K562 (cell line): ENCODE data around the gene LY6G5B. TPM values are rescaled to one million over a fixed set of nuclear protein-coding genes. Genes with fewer than 3 reads are reported as not detected.

Experiments used
- ATAC-seq: fragments of 200-7000 bp; cut with Tn5 transposase; 3 replicates; pipeline ENCODE4 v1.9.1; 2020; ENCODE audit warnings: moderate library complexity
- BruUV-seq: library from RNA; stranded (reverse); fragments of 400-500 nt; replicated peaks from 2 replicates; lab custom pipeline; 2021; lab: Mats Ljungman, UMichigan
- CTCF ChIA-PET: fragments of 300-600 bp; formaldehyde crosslinking; extraction: SDS; loops from one replicate; lab custom pipeline; 2021; ENCODE audit warnings: low intra/inter-chr PET ratio; lab: Yijun Ruan, JAX
- POLR2A ChIA-PET: fragments of 300-600, 350-650 bp; sonication (Branson Sonifier 250); formaldehyde crosslinking; extraction: SDS; loops from one replicate; lab custom pipeline; 2021; ENCODE audit warnings: antibody characterized with exemption, inconsistent platforms; lab: Yijun Ruan, JAX
- DNase-seq, 4 experiments: peaks; one replicate each; pipeline versions ENCODE4 v3.0.0 to v3.0.0-alpha.2; 2011 to 2018; ENCODE audit warnings: low spot score in 3 of 4, mixed read lengths in 3 of 4; ENCODE audit errors: extremely low read depth in 1 of 4
- FAIRE-seq: peaks from 2 replicates; lab custom pipeline; 2011; peaks lifted over from hg19 to GRCh38; lab: Jason Lieb, UNC
- H2AFZ ChIP-seq: 2 replicates; pipeline ENCODE4 v1.6.0; 2011; ENCODE audit warnings: low read depth, low read length, control low read depth, inconsistent platforms
- H3K27ac ChIP-seq: fragments of 200-600 bp; 3 replicates; pipeline ENCODE4 v1.8.0; 2011; ENCODE audit warnings: low read depth, mild to moderate bottlenecking, control low read depth, inconsistent platforms, low read length, moderate library complexity, mixed read lengths; ENCODE audit errors: extremely low read depth
- H3K27me3 ChIP-seq, 2 experiments: fragments of 300-600 bp in 1 of 2; 2 replicates in 1 of 2; 3 replicates in 1 of 2; pipeline versions ENCODE4 v1.6.0 to v1.8.0; 2011; ENCODE audit warnings: inconsistent platforms in 2 of 2, low read length in 2 of 2, mild to moderate bottlenecking in 1 of 2, mixed read lengths in 1 of 2, moderate library complexity in 1 of 2; ENCODE audit not compliant: control insufficient read depth in 2 of 2, insufficient read depth in 2 of 2
- H3K36me3 ChIP-seq: fragments of 300-600 bp; 3 replicates; pipeline ENCODE4 v1.8.0; 2011; ENCODE audit warnings: mild to moderate bottlenecking, low read length, inconsistent platforms; ENCODE audit not compliant: control insufficient read depth, insufficient read depth
- H3K4me1 ChIP-seq, 2 experiments: fragments of 200-600 bp in 1 of 2; replicated peaks in 1 of 2; 2 replicates in 1 of 2; 3 replicates in 1 of 2; pipeline versions ENCODE4 v1.5.1 to v1.8.0; 2011; ENCODE audit warnings: inconsistent platforms in 2 of 2, low read length in 2 of 2, mild to moderate bottlenecking in 1 of 2, mixed read lengths in 1 of 2, moderate library complexity in 1 of 2; ENCODE audit not compliant: control insufficient read depth in 2 of 2, insufficient read depth in 2 of 2
- H3K4me2 ChIP-seq: 2 replicates; pipeline ENCODE4 v1.6.1; 2011; ENCODE audit warnings: low read length, control low read depth, inconsistent platforms, mixed read lengths; ENCODE audit not compliant: insufficient read depth
- H3K4me3 ChIP-seq: fragments of 200-600 bp; sonication (generic), shearing (Covaris generic); 2 replicates; pipeline ENCODE4 v1.5.1; 2016; ENCODE audit warnings: control low read depth, inconsistent platforms
- H3K79me2 ChIP-seq: fragments of 200-600 bp; 3 replicates; pipeline ENCODE4 v1.8.0; 2011; ENCODE audit warnings: low read length, inconsistent platforms; ENCODE audit not compliant: control insufficient read depth, insufficient read depth
- H3K9ac ChIP-seq, 2 experiments: 2 replicates each; pipeline versions ENCODE4 v1.6.0 to v1.6.1; 2011; ENCODE audit warnings: low read depth in 2 of 2, low read length in 2 of 2, control low read depth in 1 of 2, inconsistent platforms in 1 of 2, mild to moderate bottlenecking in 1 of 2, mixed read lengths in 1 of 2; ENCODE audit not compliant: insufficient read depth in 1 of 2
- H3K9me1 ChIP-seq: one replicate; pipeline ENCODE4 v1.6.0; 2011; ENCODE audit warnings: inconsistent platforms, mild to moderate bottlenecking, low read length, moderate library complexity; ENCODE audit not compliant: control insufficient read depth, insufficient read depth
- H3K9me3 ChIP-seq: replicated peaks from 2 replicates; pipeline ENCODE4 v1.5.1; 2011; ENCODE audit warnings: low read depth, low read length, inconsistent platforms; ENCODE audit not compliant: control insufficient read depth, insufficient read depth
- H4K20me1 ChIP-seq: replicated peaks from 2 replicates; pipeline ENCODE4 v1.6.1; 2011; ENCODE audit warnings: low read length, inconsistent platforms, mixed read lengths; ENCODE audit not compliant: control insufficient read depth, insufficient read depth
- ARID3B ChIP-seq: fragments of 250-450 bp; sonication (Bioruptor Pico); IDR thresholded peaks from 2 replicates; pipeline ENCODE4 v1.4.0; 2020; ENCODE audit warnings: borderline replicate concordance
- BCOR ChIP-seq: fragments of 450-650 bp; IDR thresholded peaks from 2 replicates; pipeline ENCODE4 v1.6.1; 2016
- BRD9 ChIP-seq: fragments of 450-650 bp; IDR thresholded peaks from 2 replicates; pipeline ENCODE4 v1.6.1; 2018; ENCODE audit warnings: low read depth; ENCODE audit not compliant: partially characterized antibody
- CEBPZ ChIP-seq: fragments of 150-350 bp; IDR thresholded peaks from 2 replicates; pipeline ENCODE4 v1.6.1; 2014; ENCODE audit warnings: low read depth, mild to moderate bottlenecking, low read length, borderline replicate concordance
- JUND ChIP-seq, 2 experiments: IDR thresholded peaks; 2 replicates in 1 of 2; 3 replicates in 1 of 2; pipeline ENCODE4 v1.6.1; 2011; ENCODE audit warnings: borderline replicate concordance in 2 of 2, low read depth in 2 of 2, low read length in 2 of 2, improper control_type of control experiment in 1 of 2, missing biosample characterization in 1 of 2, missing genetic modification characterization in 1 of 2, missing genetic modification reagents in 1 of 2
- KDM1A ChIP-seq, 2 experiments: fragments of 450-650 bp; IDR thresholded peaks; 2 replicates each; pipeline ENCODE4 v1.6.1; 2016; ENCODE audit warnings: mild to moderate bottlenecking in 2 of 2
- MYNN ChIP-seq, 2 experiments: sonication (generic); formaldehyde crosslinking in 1 of 2; IDR thresholded peaks; 2 replicates each; pipeline versions ENCODE4 v1.5.0 to v1.6.1; 2016 to 2020; ENCODE audit warnings: antibody characterized with exemption in 1 of 2, missing genetic modification reagents in 1 of 2
- NELFE ChIP-seq: IDR thresholded peaks from 2 replicates; pipeline ENCODE4 v1.6.1; 2011; ENCODE audit warnings: mild to moderate bottlenecking; ENCODE audit not compliant: insufficient read depth, insufficient read length
- PHB2 ChIP-seq: fragments of 450-650 bp; IDR thresholded peaks from 2 replicates; pipeline ENCODE4 v1.6.1; 2017; ENCODE audit warnings: low read depth
- ZBTB7A ChIP-seq: IDR thresholded peaks from 2 replicates; pipeline ENCODE4 v1.6.1; 2011; ENCODE audit warnings: low read depth, mild to moderate bottlenecking, low read length, moderate library complexity, borderline replicate concordance; ENCODE audit not compliant: control insufficient read depth
- ZKSCAN1 ChIP-seq: fragments of 150-350 bp; IDR thresholded peaks from 2 replicates; pipeline ENCODE4 v1.6.1; 2016; ENCODE audit warnings: low read depth, low read length
- ZNF121 ChIP-seq: sonication (generic); formaldehyde crosslinking; conservative IDR thresholded peaks from 2 replicates; pipeline ENCODE4 v1.8.0; 2022; ENCODE audit warnings: missing genetic modification reagents
- WGBS: fragments of 100-300 bp; shearing (Covaris generic); methylation state at CpG from one replicate; pipeline ENCODE4 v1.1.6; 2016; ENCODE audit warnings: low coverage, mixed read lengths; ENCODE audit not compliant: insufficient coverage; ENCODE audit errors: missing lambda C conversion rate; 5-methylcytosine and 5-hydroxymethylcytosine counted together
- in situ Hi-C: fragments of 300-500 bp; cut with MboI; formaldehyde crosslinking; loops from 4 replicates; pipeline ENCODE4 v1.15.0; 2018; ENCODE audit warnings: inconsistent platforms, mixed read lengths
- intact Hi-C: fragments of 100-400 bp; cut with micrococcal nuclease; formaldehyde crosslinking; loops from 2 replicates; pipeline ENCODE4 v1.14.2; 2022
- polyA plus RNA-seq, 8 experiments: library from polyadenylated mRNA; depleted of rRNA in 4 of 8; stranded (reverse) in 5 of 8; unstranded in 3 of 8; fragments of >200 nt; fragmentation: Nextera tagmentation in 2 of 8; fragmentation: Illumina TruSeq in 1 of 8; extraction: Ambion mirVana in 2 of 8; extraction: Trizol in 1 of 8; gene quantifications; 2 replicates each; pipeline versions ENCODE4 v1.2.1 to v1.2.3, GENCODE V29; 2011 to 2014; ENCODE audit warnings: inconsistent platforms in 1 of 8, missing spikeins in 1 of 8
- total RNA-seq, 7 experiments: library from RNA; depleted of rRNA in 6 of 7; stranded (reverse); fragments of >200 nt in 6 of 7; fragmentation: Illumina TruSeq in 2 of 7; extraction: Trizol in 2 of 7; gene quantifications; 2 replicates each; pipeline versions ENCODE4 v1.2.1 to v1.2.3, GENCODE V29; 2011 to 2021; ENCODE audit warnings: low replicate concordance in 1 of 7

The LY6G5B gene
- total and polyA plus RNA-seq, 9 of the 15 experiments (the other 6 are each of a cell fraction or from before 2014, with no cell fraction given) = 6.0 to 27.0 (median 7.5) TPM

- TF ChIP-seq JUND (IDR thresholded peaks at IDR 0.05; ENCODE audit: borderline replicate concordance, low read depth, low read length) (no peak), JUND (tag; IDR thresholded peaks at IDR 0.05; ENCODE audit: borderline replicate concordance, low read depth, low read length) (no peak), NELFE (no peak), ZKSCAN1 (no peak), MYNN (IDR thresholded peaks at IDR 0.05) (no peak), MYNN (CRISPR knock-in tag; IDR thresholded peaks at IDR 0.05) (0 out of 2 replicates have a peak, but pooled peaks have one; percentile 25), BRD9 (no peak), ZBTB7A (peak; percentile 14; the same call in 1 of the 2 replicates)
- TF ChIP-seq, all 486 proteins: peak for 6
Observed at GRCh38 chr6:31707701-31708100, 37.9 kb downstream of the LY6G5B start (continued).

- no peaks in the 10 kb centered on the region for H3K27me3 ChIP-seq
- in situ Hi-C loops = no loop called here
- FAIRE-seq = no peak
- TF ChIP-seq PHB2 (no peak), ZNF121 (CRISPR knock-in tag) (peak; percentile 98), ARID3B (no peak), CEBPZ (no peak), KDM1A (IDR thresholded peaks at IDR 0.05) (peak; percentile 34 to 57; a peak in 2 of 4 replicates), BCOR (peak; percentile 78)
- WGBS = 82% methylated on average over 3 of the region's 3 CpGs
- H3K4me3 ChIP-seq = no peak overlapping the region
- peaks cover 29 to 42% of the 10 kb centered on the region in 2 experiments for H3K4me1 ChIP-seq
- H3K27ac ChIP-seq = no peak overlapping the region
- intact Hi-C loops = no loop called here
- BruUV-seq = no TSS peak
- POLR2A ChIA-PET = interaction anchor here (0.6 to 12.4 kb wide), 4 partner anchors 18 to 160 kb away, joined by 3 to 223 read pairs (median 4); partner anchors contain the start of genes DDAH2, LY6G6C and MPIG6B
- H2AFZ ChIP-seq = no peak overlapping the region
- H3K4me2 ChIP-seq = no peak overlapping the region
- no peak overlapping the region for H3K9ac ChIP-seq
- CTCF ChIA-PET = no interaction called here
- H3K36me3 ChIP-seq = no peaks in the 10 kb centered on the region
- no peaks in the 10 kb centered on the region for H4K20me1 ChIP-seq
- H3K9me3 ChIP-seq = no peaks in the 10 kb centered on the region
- DNase-seq = no peak
- no peak for ATAC-seq
- H3K79me2 ChIP-seq = peaks cover 4% of the 10 kb centered on the region; the same call in 1 of the 3 replicates
- H3K9me1 ChIP-seq = no peaks in the 10 kb centered on the region
Observed at GRCh38 chr6:31708224-31708623, 38.4 kb downstream of the LY6G5B start.
